Upper lobe of left lung (tissue), 4 donors: ENCODE results near the gene OSBP2.

Source experiments
- POLR2A ChIP-seq, 4 donors: fragments of 450-650 bp; IDR thresholded peaks; one replicate each; pipeline ENCODE4 v1.5.1; 2016 to 2017; ENCODE audit warnings: antibody characterized with exemption in 4 of 4, mild to moderate bottlenecking in 2 of 4
- POLR2AphosphoS5 ChIP-seq, 2 donors: sonication (generic); formaldehyde crosslinking; IDR thresholded peaks; one replicate each; pipeline ENCODE4 v1.5.1; 2017; ENCODE audit warnings: antibody characterized with exemption in 2 of 2
- TF ChIP-seq, protein P1 (sequence below), 6 experiments: fragments of 450-650 bp in 4 of 6; fragments of 200-600 bp in 2 of 6; sonication (generic) in 2 of 6; IDR thresholded peaks; one replicate each; pipeline ENCODE4 v1.5.1; 2016 to 2019; ENCODE audit warnings: antibody characterized with exemption in 6 of 6

DNA sequence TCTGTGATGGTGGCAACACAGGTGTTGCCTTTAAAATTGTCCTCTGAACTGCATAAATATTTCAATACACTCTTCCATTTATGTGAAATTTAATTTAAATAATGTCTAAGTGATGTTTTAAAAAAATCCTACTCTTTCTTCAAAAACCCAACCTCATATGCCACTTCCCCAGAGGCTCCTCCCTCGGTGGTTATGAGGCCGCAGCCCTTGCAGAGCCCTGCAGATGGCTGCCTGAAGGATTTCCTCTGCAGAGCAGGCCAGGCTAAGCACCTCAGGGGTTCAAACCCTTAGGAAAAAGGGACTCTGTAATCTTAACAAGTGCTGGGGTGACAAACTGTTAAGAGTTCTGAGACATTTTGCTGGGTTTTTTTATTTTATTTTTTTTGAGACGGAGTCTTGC, 248.7 kb downstream of the OSBP2 start:
- TF ChIP-seq, protein P1, sequence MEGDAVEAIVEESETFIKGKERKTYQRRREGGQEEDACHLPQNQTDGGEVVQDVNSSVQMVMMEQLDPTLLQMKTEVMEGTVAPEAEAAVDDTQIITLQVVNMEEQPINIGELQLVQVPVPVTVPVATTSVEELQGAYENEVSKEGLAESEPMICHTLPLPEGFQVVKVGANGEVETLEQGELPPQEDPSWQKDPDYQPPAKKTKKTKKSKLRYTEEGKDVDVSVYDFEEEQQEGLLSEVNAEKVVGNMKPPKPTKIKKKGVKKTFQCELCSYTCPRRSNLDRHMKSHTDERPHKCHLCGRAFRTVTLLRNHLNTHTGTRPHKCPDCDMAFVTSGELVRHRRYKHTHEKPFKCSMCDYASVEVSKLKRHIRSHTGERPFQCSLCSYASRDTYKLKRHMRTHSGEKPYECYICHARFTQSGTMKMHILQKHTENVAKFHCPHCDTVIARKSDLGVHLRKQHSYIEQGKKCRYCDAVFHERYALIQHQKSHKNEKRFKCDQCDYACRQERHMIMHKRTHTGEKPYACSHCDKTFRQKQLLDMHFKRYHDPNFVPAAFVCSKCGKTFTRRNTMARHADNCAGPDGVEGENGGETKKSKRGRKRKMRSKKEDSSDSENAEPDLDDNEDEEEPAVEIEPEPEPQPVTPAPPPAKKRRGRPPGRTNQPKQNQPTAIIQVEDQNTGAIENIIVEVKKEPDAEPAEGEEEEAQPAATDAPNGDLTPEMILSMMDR (IDR thresholded peaks at IDR 0.05): no peak
- TF ChIP-seq POLR2AphosphoS5 (IDR thresholded peaks at IDR 0.05) (no peak), POLR2A (IDR thresholded peaks at IDR 0.05) (no peak)
